ENCODE data around the gene OAS1.

The OAS1 gene

GRCh38 chr12:112892856-112893255, 13.9 kb upstream of the OAS1 start:
- Histone ChIP-seq H3K36me3 (ENCODE audit: control insufficient read depth in 2 of 2, insufficient read depth in 1 of 2, low read length in 2 of 2) (no peaks in the 10 kb centered on the region), H3K4me3 (ENCODE audit: low read depth, low read length) (no peak overlapping the region), H3K4me1 (ENCODE audit: control insufficient read depth, insufficient read depth, low read length) (no peaks in the 10 kb centered on the region), H3K9me3 (ENCODE audit: control insufficient read depth, insufficient read depth, low read depth, low read length) (no peaks in the 10 kb centered on the region), H3K27ac (ENCODE audit: extremely low read depth, low read depth, low read length) (no peak overlapping the region)
- CTCF ChIA-PET, result no interaction called here
- POLR2A ChIA-PET, result no interaction called here
- peak; percentile 77; the same call in 1 of the 2 replicates for TF ChIP-seq REST (tag by site-specific recombination; IDR thresholded peaks at IDR 0.05)
- no peak for TF ChIP-seq SP2 (tag by site-specific recombination; IDR thresholded peaks at IDR 0.05)

- CTCF ChIA-PET, result no interaction called here
- no peaks in the 10 kb centered on the region for H3K36me3 ChIP-seq (ENCODE audit: control insufficient read depth in 2 of 2, insufficient read depth in 1 of 2, low read length in 2 of 2)
These were observed 12.6 kb upstream of the OAS1 start for GRCh38 chr12:112894128-112894527.

More at GRCh38 chr12:112894128-112894527, 12.6 kb upstream of the OAS1 start:
- TF ChIP-seq ZBTB10 (tag by site-specific recombination; IDR thresholded peaks at IDR 0.05) (no peak), MZF1 (tag by site-specific recombination; IDR thresholded peaks at IDR 0.05; ENCODE audit: borderline replicate concordance) (no peak), ZNF501 (tag by site-specific recombination; IDR thresholded peaks at IDR 0.05) (no peak), ZSCAN4 (tag by site-specific recombination; IDR thresholded peaks at IDR 0.05) (no peak), HOXC10 (CRISPR knock-in tag; IDR thresholded peaks at IDR 0.05) (no peak), ZNF398 (tag by site-specific recombination; IDR thresholded peaks at IDR 0.05) (no peak), ZNF544 (tag by site-specific recombination; IDR thresholded peaks at IDR 0.05) (no peak), ZNF514 (tag by site-specific recombination; IDR thresholded peaks at IDR 0.05) (no peak), SETDB1 (IDR thresholded peaks at IDR 0.05; ENCODE audit: insufficient read length, low read length) (no peak), ZNF335 (tag by site-specific recombination; conservative IDR thresholded peaks at IDR 0.05) (no peak), ZNF791 (tag by site-specific recombination; IDR thresholded peaks at IDR 0.05) (no peak), GLIS1 (tag by site-specific recombination; IDR thresholded peaks at IDR 0.05) (no peak), ZNF426 (tag by site-specific recombination; IDR thresholded peaks at IDR 0.05) (no peak), ZSCAN18 (tag by site-specific recombination; IDR thresholded peaks at IDR 0.05) (no peak), KLF8 (tag by site-specific recombination; IDR thresholded peaks at IDR 0.05) (no peak), PRDM10 (tag by site-specific recombination; IDR thresholded peaks at IDR 0.05) (no peak), GFI1B (tag by site-specific recombination; IDR thresholded peaks at IDR 0.05) (no peak), SALL2 (tag by site-specific recombination; IDR thresholded peaks at IDR 0.05; ENCODE audit: borderline replicate concordance) (no peak)
- POLR2A ChIA-PET, result no interaction called here
- H3K27ac ChIP-seq (ENCODE audit: extremely low read depth, low read depth, low read length), result no peak overlapping the region
- no peaks in the 10 kb centered on the region for H3K4me1 ChIP-seq (ENCODE audit: control insufficient read depth, insufficient read depth, low read length)
- H3K4me3 ChIP-seq (ENCODE audit: low read depth, low read length), result no peak overlapping the region
- no peaks in the 10 kb centered on the region for H3K9me3 ChIP-seq (ENCODE audit: control insufficient read depth, insufficient read depth, low read depth, low read length)
